HG03135 (cell line): ENCODE measurements around the gene MAP3K6.
A peak's percentile ranks its signal among the peaks of the same experiment; 100 is the strongest.

ENCODE experiments used
- ATAC-seq: cut with Tn5 transposase; IDR thresholded peaks from one replicate; pipeline ENCODE4 v1.9.1; 2021; ENCODE audit warnings: mild to moderate bottlenecking, moderate library complexity; ENCODE audit not compliant: unreplicated experiment

The MAP3K6 gene

GRCh38 chr1:27374362-27375086 lies 7.8 kb upstream of the MAP3K6 start, which contains the start of gene FCN3:
FCN3 (minus strand) TSS chr1:27374824; CDS start chr1:27374818, 6 bp downstream.
- no peak for ATAC-seq

- no peak for ATAC-seq
These were observed 6.3 kb upstream of the MAP3K6 start for GRCh38 chr1:27372808-27373690.

GRCh38 chr1:27372022-27372807 lies 5.5 kb upstream of the MAP3K6 start:
- ATAC-seq = no peak

- ATAC-seq = no peak
These were observed 2.3 kb upstream of the MAP3K6 start for GRCh38 chr1:27368869-27369582.

GRCh38 chr1:27367160-27367650 lies 444 bp upstream of the MAP3K6 start:
- no peak for ATAC-seq

GRCh38 chr1:27366113-27366410 lies 699 bp downstream of the MAP3K6 start:
- peak; percentile 39 for ATAC-seq

- peak; percentile 51 for ATAC-seq
These were observed 1.2 kb downstream of the MAP3K6 start for GRCh38 chr1:27365372-27366112.

- no peak for ATAC-seq
These were observed 1.9 kb downstream of the MAP3K6 start for GRCh38 chr1:27364696-27365371.

GRCh38 chr1:27363766-27364695 lies 2.7 kb downstream of the MAP3K6 start:
- ATAC-seq = no peak

GRCh38 chr1:27361553-27361952 lies 5.2 kb downstream of the MAP3K6 start:
- no peak for ATAC-seq

- no peak for ATAC-seq
These were observed 5.7 kb downstream of the MAP3K6 start for GRCh38 chr1:27361044-27361402.

GRCh38 chr1:27360159-27361043 lies 6.4 kb downstream of the MAP3K6 start:
- ATAC-seq = no peak

GRCh38 chr1:27359822-27360158 lies 7.0 kb downstream of the MAP3K6 start:
- ATAC-seq = no peak

- no peak for ATAC-seq
These were observed 7.8 kb downstream of the MAP3K6 start for GRCh38 chr1:27358928-27359313.

- ATAC-seq = no peak
These were observed 8.5 kb downstream of the MAP3K6 start for GRCh38 chr1:27358038-27358927.

- ATAC-seq = peak; percentile 53
These were observed 9.3 kb downstream of the MAP3K6 start for GRCh38 chr1:27357281-27358037.
